HepG2 (cell line): ENCODE measurements around the gene TRMT2A. TPM values are rescaled to one million over a fixed set of nuclear protein-coding genes. Genes with fewer than 3 reads are reported as not detected.

Experiments used
- ARID5B ChIP-seq: IDR thresholded peaks from 2 replicates; pipeline ENCODE4 v1.4.0; 2020; ENCODE audit warnings: mild to moderate bottlenecking, missing genetic modification reagents
- ATF1 ChIP-seq: IDR thresholded peaks from 2 replicates; pipeline ENCODE4 v1.6.1; 2016; ENCODE audit warnings: mild to moderate bottlenecking, control low read depth
- KLF11 ChIP-seq: IDR thresholded peaks from 2 replicates; pipeline ENCODE4 v1.6.1; 2016; ENCODE audit warnings: missing compliant biosample characterization
- MED1 ChIP-seq: sonication (generic); formaldehyde crosslinking; IDR thresholded peaks from 2 replicates; pipeline ENCODE4 v1.4.0; 2020; ENCODE audit warnings: missing genetic modification reagents
- MTA1 ChIP-seq: sonication (generic); formaldehyde crosslinking; IDR thresholded peaks from 2 replicates; pipeline ENCODE4 v1.4.0; 2020; ENCODE audit warnings: missing genetic modification reagents, mild to moderate bottlenecking, borderline replicate concordance
- PHF5A ChIP-seq: IDR thresholded peaks from one replicate; pipeline ENCODE4 v1.6.1; 2018; ENCODE audit warnings: low read depth, missing genetic modification reagents; ENCODE audit not compliant: unreplicated experiment
- POLR2A ChIP-seq, 2 experiments: IDR thresholded peaks; 2 replicates each; pipeline ENCODE4 v1.6.1; 2011; ENCODE audit warnings: low read depth in 2 of 2, low read length in 2 of 2, mild to moderate bottlenecking in 1 of 2, moderate library complexity in 1 of 2; ENCODE audit not compliant: insufficient read depth in 1 of 2
- SALL2 ChIP-seq: sonication (generic); formaldehyde crosslinking; IDR thresholded peaks from 2 replicates; pipeline ENCODE4 v1.8.1; 2023; ENCODE audit warnings: mild to moderate bottlenecking, missing genetic modification reagents, inconsistent platforms
- SP140L ChIP-seq: sonication (generic); formaldehyde crosslinking; IDR thresholded peaks from 2 replicates; pipeline ENCODE4 v1.4.0; 2020; ENCODE audit warnings: missing genetic modification reagents, borderline replicate concordance
- STAG1 ChIP-seq: sonication (generic); formaldehyde crosslinking; IDR thresholded peaks from 2 replicates; pipeline ENCODE4 v1.4.0; 2020; ENCODE audit warnings: missing genetic modification reagents
- ZBTB21 ChIP-seq: sonication (generic); formaldehyde crosslinking; IDR thresholded peaks from 2 replicates; pipeline ENCODE4 v1.4.0; 2020; ENCODE audit warnings: missing genetic modification reagents
- ZBTB8A ChIP-seq: sonication (generic); formaldehyde crosslinking; IDR thresholded peaks from 2 replicates; pipeline ENCODE4 v1.4.0; 2020; ENCODE audit warnings: mild to moderate bottlenecking, low read depth, missing genetic modification reagents, borderline replicate concordance
- ZFY ChIP-seq: sonication (generic); formaldehyde crosslinking; IDR thresholded peaks from 2 replicates; pipeline ENCODE4 v1.4.0; 2020; ENCODE audit warnings: missing genetic modification reagents
- ZHX1 ChIP-seq: sonication (generic); formaldehyde crosslinking; IDR thresholded peaks from 2 replicates; pipeline ENCODE4 v1.8.1; 2022; ENCODE audit warnings: low read depth, mild to moderate bottlenecking, missing genetic modification reagents
- ZNF550 ChIP-seq: sonication (generic); formaldehyde crosslinking; IDR thresholded peaks from 2 replicates; pipeline ENCODE4 v1.4.0; 2020; ENCODE audit warnings: mild to moderate bottlenecking, missing genetic modification reagents, borderline replicate concordance
- polyA plus RNA-seq, 8 experiments: library from polyadenylated mRNA; depleted of rRNA in 3 of 8; stranded (reverse) in 7 of 8; unstranded in 1 of 8; fragments of >200 nt; fragmentation: Illumina TruSeq in 4 of 8; extraction: Trizol in 4 of 8; gene quantifications; 2 replicates each; pipeline versions ENCODE4 v1.2.1 to v1.2.3, GENCODE V29; 2011 to 2016; ENCODE audit warnings: low read depth in 4 of 8, missing spikeins in 1 of 8, mixed read lengths in 1 of 8; ENCODE audit not compliant: insufficient read depth in 1 of 8
- total RNA-seq, 5 experiments: library from RNA; depleted of rRNA; stranded (reverse); fragments of >200 nt; fragmentation: Illumina TruSeq; extraction: Trizol; gene quantifications; 2 replicates each; pipeline ENCODE4 v1.2.3, GENCODE V29; 2016; ENCODE audit warnings: low read depth in 1 of 5
- TF ChIP-seq, protein P1 (sequence below): sonication (generic); formaldehyde crosslinking; IDR thresholded peaks from 2 replicates; pipeline ENCODE4 v1.9.0; 2022; ENCODE audit warnings: missing genetic modification reagents, mild to moderate bottlenecking, borderline replicate concordance

TRMT2A gene
- total and polyA plus RNA-seq, 2 of the 13 experiments (the other 11 are each of a cell fraction or from before 2014, with no cell fraction given) = 24.0 to 30.3 TPM

DNA sequence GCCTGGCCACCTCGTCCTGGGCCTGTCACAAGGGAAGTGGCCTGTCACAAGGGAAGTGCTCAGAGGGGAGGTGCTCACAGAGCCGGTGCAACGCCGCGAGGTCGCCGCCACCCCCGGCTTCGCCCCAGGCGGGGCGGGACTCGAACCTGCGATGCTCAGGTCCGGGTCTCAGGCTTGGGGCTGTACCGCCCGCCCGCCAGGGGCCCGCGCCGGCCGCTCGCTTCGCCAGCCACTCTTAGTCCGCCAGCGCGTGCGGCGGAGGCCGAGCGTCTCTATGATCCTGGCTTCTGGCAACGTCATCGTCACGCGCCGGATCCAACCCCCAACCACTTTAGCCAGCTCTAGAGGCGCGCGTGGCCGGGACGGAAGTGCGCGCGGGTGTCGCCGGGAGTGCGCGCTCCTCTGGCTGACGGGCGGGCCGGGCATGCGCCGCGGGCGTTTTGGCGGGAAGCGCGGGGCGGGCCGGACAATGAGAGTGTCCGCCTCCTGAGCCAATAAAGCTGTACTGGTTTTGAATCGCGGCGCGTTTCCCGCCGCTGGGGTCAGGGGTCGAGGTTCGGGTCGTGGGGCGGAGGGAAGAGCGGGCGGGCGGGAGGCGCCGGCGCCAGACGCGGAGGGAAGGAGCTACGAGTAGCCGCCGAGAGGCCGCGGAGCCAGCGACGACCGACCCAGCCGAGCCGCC, at the start of gene TRMT2A (continued):
- TF ChIP-seq ATF1 (CRISPR knock-in tag) (peak; percentile 93), MED1 (peak; percentile 84), POLR2A (IDR thresholded peaks at IDR 0.05; ENCODE audit: insufficient read depth in 1 of 2, low read depth in 2 of 2, low read length in 2 of 2) (peak in 1 of 2 experiments; percentile 60; a peak in 2 of 4 replicates), SP140L (CRISPR knock-in tag) (peak; percentile 30; the same call in 1 of the 2 replicates), ZBTB21 (CRISPR knock-in tag) (no peak; the same call in 1 of the 2 replicates), ZNF550 (no peak), SALL2 (CRISPR knock-in tag) (peak; percentile 89), STAG1 (CRISPR knock-in tag) (no peak), PHF5A (CRISPR knock-in tag) (peak; percentile 58), ARID5B (CRISPR knock-in tag) (peak; percentile 70), KLF11 (CRISPR knock-in tag) (peak; percentile 67; the same call in 1 of the 2 replicates), MTA1 (CRISPR knock-in tag) (no peak), ZHX1 (CRISPR knock-in tag) (peak; percentile 83), ZFY (CRISPR knock-in tag) (peak; percentile 66), ZBTB8A (CRISPR knock-in tag) (no peak)
- TF ChIP-seq, protein P1, sequence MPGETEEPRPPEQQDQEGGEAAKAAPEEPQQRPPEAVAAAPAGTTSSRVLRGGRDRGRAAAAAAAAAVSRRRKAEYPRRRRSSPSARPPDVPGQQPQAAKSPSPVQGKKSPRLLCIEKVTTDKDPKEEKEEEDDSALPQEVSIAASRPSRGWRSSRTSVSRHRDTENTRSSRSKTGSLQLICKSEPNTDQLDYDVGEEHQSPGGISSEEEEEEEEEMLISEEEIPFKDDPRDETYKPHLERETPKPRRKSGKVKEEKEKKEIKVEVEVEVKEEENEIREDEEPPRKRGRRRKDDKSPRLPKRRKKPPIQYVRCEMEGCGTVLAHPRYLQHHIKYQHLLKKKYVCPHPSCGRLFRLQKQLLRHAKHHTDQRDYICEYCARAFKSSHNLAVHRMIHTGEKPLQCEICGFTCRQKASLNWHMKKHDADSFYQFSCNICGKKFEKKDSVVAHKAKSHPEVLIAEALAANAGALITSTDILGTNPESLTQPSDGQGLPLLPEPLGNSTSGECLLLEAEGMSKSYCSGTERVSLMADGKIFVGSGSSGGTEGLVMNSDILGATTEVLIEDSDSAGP (CRISPR knock-in tag) = peak; percentile 80; the same call in 1 of the 2 replicates
